Inflammatory macrophage treated with lipopolysaccharide for 1 hour (primary cell): Measurements from ENCODE around the gene RAD23A.

Experiments used
- DNase-seq, 2 donors: peaks; one replicate each; pipeline ENCODE4 v3.0.0-alpha.2; 2020 to 2022

RAD23A gene

GRCh38 chr19:12985049-12985776 is 39.6 kb downstream of the RAD23A start:
- no peak for DNase-seq

GRCh38 chr19:12986726-12987125 is 41.1 kb downstream of the RAD23A start:
- DNase-seq = no peak

GRCh38 chr19:12987190-12987589 is 41.5 kb downstream of the RAD23A start:
- no peak for DNase-seq

- DNase-seq = no peak
Observed at GRCh38 chr19:12987781-12988180, 42.1 kb downstream of the RAD23A start.

- DNase-seq = no peak
Observed at GRCh38 chr19:12990431-12990830, 44.8 kb downstream of the RAD23A start.

GRCh38 chr19:12990853-12991252 is 45.2 kb downstream of the RAD23A start:
- no peak for DNase-seq

- DNase-seq = no peak
Observed at GRCh38 chr19:12991296-12991695, 45.6 kb downstream of the RAD23A start.

- no peak for DNase-seq
Observed at GRCh38 chr19:12992729-12993128, 47.1 kb downstream of the RAD23A start.

- no peak for DNase-seq
Observed at GRCh38 chr19:12993562-12993961, 47.9 kb downstream of the RAD23A start.

- peak; percentile 50 to 57 for DNase-seq
Observed at GRCh38 chr19:12994701-12995595, 49.3 kb downstream of the RAD23A start, which contains the start of gene NFIX. NFIX (plus strand) TSS chr19:12995475; CDS start chr19:12995838, 363 bp downstream.

- DNase-seq = no peak
Observed at GRCh38 chr19:12995596-12996405, 50.1 kb downstream of the RAD23A start.

- no peak for DNase-seq
Observed at GRCh38 chr19:12996406-12997094, 50.9 kb downstream of the RAD23A start.

- DNase-seq = no peak
Observed at GRCh38 chr19:12997179-12997966, 51.7 kb downstream of the RAD23A start.

GRCh38 chr19:12997967-12998940 is 52.6 kb downstream of the RAD23A start:
- no peak for DNase-seq

GRCh38 chr19:13001166-13001501 is 55.5 kb downstream of the RAD23A start:
- no peak for DNase-seq

GRCh38 chr19:13001502-13002165 is 56.0 kb downstream of the RAD23A start:
- DNase-seq = no peak

- no peak for DNase-seq
Observed at GRCh38 chr19:13002166-13002898, 56.7 kb downstream of the RAD23A start.

- DNase-seq = no peak
Observed at GRCh38 chr19:13003081-13003480, 57.4 kb downstream of the RAD23A start.
